ENCODE measurements around the gene AP5S1.
A peak's percentile ranks its signal among the peaks of the same experiment; 100 is the strongest.

AP5S1 gene

DNA sequence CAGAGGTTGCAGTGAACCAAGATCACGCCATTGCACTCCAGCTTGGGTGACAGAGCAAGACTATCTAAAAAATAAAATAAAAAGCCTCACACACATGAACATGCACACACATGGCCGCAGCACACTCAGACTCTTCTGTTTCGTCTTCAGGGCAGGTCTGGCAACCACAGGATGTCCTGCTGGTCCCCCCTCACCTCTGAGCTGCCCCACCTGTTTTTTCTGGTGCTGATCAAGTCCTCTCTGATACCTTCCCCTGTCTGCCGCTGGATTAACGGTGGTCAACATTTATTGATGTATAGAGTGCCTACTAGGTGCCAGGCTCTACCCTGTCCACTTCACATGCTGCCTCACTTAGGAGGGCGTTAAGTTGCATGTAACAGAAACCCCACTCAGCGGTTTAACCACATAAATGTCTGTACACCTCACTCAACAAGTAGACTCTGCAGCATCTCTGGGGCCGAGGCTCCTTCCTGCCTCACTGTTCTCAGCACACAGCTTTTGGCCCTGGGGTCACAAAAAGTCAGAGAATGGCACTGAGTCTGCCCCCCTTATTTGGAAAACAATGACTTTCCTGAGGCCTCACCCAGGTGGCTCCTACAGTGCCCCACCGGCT, 4.5 kb upstream of the AP5S1 start:
- Histone ChIP-seq H3K4me3 (ENCODE audit: low read depth in 1 of 2, low read length in 2 of 2) (no peak overlapping the region), H3K79me2 (ENCODE audit: insufficient read depth, low read length) (peaks cover 4% of the 10 kb centered on the region), H2AFZ (ENCODE audit: low read depth, low read length) (peak overlapping the region; percentile 40), H3K4me1 (ENCODE audit: insufficient read depth, low read length) (peaks cover 55% of the 10 kb centered on the region), H3K4me2 (ENCODE audit: insufficient read depth, low read length) (peak overlapping the region; percentile 16; the same call in 1 of the 2 replicates), H3K27ac (ENCODE audit: low read length) (peak overlapping the region; percentile 71), H3K36me3 (ENCODE audit: insufficient read depth, low read length) (no peaks in the 10 kb centered on the region), H3K27me3 (ENCODE audit: insufficient read depth, low read length, poor library complexity) (no peaks in the 10 kb centered on the region), H3K9me3 (ENCODE audit: insufficient read depth, low read length, severe bottlenecking) (no peaks in the 10 kb centered on the region), H4K20me1 (ENCODE audit: insufficient read depth, low read length) (no peaks in the 10 kb centered on the region), H3K9ac (ENCODE audit: low read depth, low read length) (peak overlapping the region; percentile 17)
- ATAC-seq (ENCODE audit: insufficient read depth, low read depth) (peak; percentile 22), DNase-seq (peak; percentile 70)
- TF ChIP-seq, protein P1, sequence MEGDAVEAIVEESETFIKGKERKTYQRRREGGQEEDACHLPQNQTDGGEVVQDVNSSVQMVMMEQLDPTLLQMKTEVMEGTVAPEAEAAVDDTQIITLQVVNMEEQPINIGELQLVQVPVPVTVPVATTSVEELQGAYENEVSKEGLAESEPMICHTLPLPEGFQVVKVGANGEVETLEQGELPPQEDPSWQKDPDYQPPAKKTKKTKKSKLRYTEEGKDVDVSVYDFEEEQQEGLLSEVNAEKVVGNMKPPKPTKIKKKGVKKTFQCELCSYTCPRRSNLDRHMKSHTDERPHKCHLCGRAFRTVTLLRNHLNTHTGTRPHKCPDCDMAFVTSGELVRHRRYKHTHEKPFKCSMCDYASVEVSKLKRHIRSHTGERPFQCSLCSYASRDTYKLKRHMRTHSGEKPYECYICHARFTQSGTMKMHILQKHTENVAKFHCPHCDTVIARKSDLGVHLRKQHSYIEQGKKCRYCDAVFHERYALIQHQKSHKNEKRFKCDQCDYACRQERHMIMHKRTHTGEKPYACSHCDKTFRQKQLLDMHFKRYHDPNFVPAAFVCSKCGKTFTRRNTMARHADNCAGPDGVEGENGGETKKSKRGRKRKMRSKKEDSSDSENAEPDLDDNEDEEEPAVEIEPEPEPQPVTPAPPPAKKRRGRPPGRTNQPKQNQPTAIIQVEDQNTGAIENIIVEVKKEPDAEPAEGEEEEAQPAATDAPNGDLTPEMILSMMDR (IDR thresholded peaks at IDR 0.05; ENCODE audit: borderline replicate concordance, extremely low read depth, low read length, poor library complexity, severe bottlenecking): no peak
- no peak for TF ChIP-seq EZH2 (IDR thresholded peaks at IDR 0.05; ENCODE audit: borderline replicate concordance, low read depth, low read length, severe bottlenecking)

DNA sequence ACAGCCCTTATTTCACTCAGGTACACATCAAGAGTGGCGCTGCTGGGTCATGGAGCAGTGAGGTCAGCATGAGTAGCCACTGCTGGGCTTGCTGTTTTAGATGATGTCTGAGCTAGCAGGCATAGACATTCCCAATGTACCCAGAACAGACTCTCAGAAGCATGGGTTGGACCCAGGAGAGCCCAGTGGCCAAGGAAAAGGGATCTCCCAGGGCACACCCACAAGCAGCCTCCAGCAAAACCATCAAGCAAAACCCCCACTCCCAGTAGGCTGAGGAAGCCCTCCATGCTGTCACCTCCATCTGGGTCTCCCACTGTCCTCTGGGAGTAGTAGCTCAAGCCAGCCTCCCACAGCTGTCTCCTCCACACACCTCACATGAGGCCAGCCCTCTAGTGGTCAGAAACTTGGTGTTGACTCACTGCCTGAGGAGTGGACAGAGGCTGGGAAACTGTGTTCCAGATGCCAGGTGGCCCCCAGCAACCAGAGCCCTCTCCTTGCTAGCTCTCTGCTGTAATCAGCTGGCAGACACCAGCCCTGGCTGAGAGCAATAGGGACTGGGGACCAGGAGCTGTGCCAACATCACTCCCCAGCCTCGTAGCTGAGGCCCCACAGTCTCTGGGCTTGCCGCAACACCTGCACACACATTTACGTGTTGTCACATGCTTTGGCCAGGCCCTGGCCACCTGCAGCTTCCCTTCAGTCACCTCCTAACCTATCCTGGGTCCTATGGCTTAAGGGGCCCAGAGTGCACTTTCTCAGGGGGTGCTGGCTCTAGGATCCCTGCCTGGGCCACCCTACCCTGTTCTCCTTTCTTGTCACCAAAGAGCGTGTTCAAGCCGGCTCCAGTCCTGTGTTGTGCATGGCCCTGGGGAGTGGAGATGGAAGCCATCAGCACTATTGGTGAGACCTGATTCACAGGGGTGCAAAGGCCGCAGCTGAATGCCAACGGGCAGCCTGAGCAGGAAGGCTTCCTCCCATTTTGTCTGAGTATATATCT, 1.9 kb upstream of the AP5S1 start:
- no peaks in the 10 kb centered on the region for H4K20me1 ChIP-seq (ENCODE audit: insufficient read depth, low read length)
- H3K79me2 ChIP-seq (ENCODE audit: insufficient read depth, low read length): peaks cover 18% of the 10 kb centered on the region
- ATAC-seq (ENCODE audit: insufficient read depth, low read depth): no peak
- H3K27me3 ChIP-seq (ENCODE audit: insufficient read depth, low read length, poor library complexity): no peaks in the 10 kb centered on the region
- no peaks in the 10 kb centered on the region for H3K9me3 ChIP-seq (ENCODE audit: insufficient read depth, low read length, severe bottlenecking)
- peak overlapping the region; percentile 7; the same call in 1 of the 2 replicates for H3K27ac ChIP-seq (ENCODE audit: low read length)
- H3K4me2 ChIP-seq (ENCODE audit: insufficient read depth, low read length): no peak overlapping the region
- TF ChIP-seq, protein P1 (IDR thresholded peaks at IDR 0.05; ENCODE audit: borderline replicate concordance, extremely low read depth, low read length, poor library complexity, severe bottlenecking): peak; percentile 51
- no peak for TF ChIP-seq EZH2 (IDR thresholded peaks at IDR 0.05; ENCODE audit: borderline replicate concordance, low read depth, low read length, severe bottlenecking)
- no peak overlapping the region for H2AFZ ChIP-seq (ENCODE audit: low read depth, low read length)
- H3K4me1 ChIP-seq (ENCODE audit: insufficient read depth, low read length): peaks cover 50% of the 10 kb centered on the region
- no peak for DNase-seq
- H3K4me3 ChIP-seq (ENCODE audit: low read depth in 1 of 2, low read length in 2 of 2): no peak overlapping the region
- 0 out of 2 replicates have a peak overlapping the region, but pooled peaks have one; percentile 80 for H3K9ac ChIP-seq (ENCODE audit: low read depth, low read length)
- H3K36me3 ChIP-seq (ENCODE audit: insufficient read depth, low read length): peaks cover 14% of the 10 kb centered on the region

DNA sequence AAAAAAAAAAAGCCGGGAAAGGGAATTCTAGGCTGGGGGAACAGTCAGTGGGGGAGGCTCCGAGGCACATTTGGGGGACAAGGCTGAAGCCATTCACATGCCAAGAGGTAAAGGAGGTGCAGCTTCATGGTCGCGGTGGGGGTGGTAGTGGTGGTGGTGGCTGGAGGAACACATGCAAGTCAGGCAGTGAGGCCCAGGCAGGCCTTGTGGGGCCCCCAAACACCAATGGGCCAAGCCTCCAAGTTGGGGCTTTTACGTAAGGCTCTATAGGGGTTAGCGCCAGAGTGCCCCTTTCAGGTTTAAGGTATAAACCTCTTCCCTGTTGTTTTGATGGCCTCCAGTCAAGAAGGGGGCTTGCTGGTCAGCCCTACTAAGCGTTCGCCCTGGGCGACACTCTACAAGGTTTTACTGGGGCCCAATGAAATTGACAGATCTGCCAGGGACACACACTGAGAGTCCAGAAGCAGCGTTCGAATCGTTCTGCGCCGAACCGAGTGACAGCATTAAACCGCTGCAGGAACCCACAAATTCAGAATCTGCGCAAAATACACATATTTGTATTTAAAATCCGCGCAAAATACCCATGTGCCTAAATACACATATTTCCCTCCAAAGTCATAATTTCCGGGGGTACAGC, 818 bp upstream of the AP5S1 start:
- H3K27ac ChIP-seq (ENCODE audit: low read length): peak overlapping the region; percentile 95
- no peak for DNase-seq
- H3K4me1 ChIP-seq (ENCODE audit: insufficient read depth, low read length): peaks cover 50% of the 10 kb centered on the region
- H2AFZ ChIP-seq (ENCODE audit: low read depth, low read length): peak overlapping the region; percentile 89
- H4K20me1 ChIP-seq (ENCODE audit: insufficient read depth, low read length): no peaks in the 10 kb centered on the region
- peak overlapping the region; percentile 43 to 77 for H3K4me3 ChIP-seq (ENCODE audit: low read depth in 1 of 2, low read length in 2 of 2)
- no peaks in the 10 kb centered on the region for H3K9me3 ChIP-seq (ENCODE audit: insufficient read depth, low read length, severe bottlenecking)
- ATAC-seq (ENCODE audit: insufficient read depth, low read depth): no peak
- peak overlapping the region; percentile 67 for H3K4me2 ChIP-seq (ENCODE audit: insufficient read depth, low read length)
- H3K27me3 ChIP-seq (ENCODE audit: insufficient read depth, low read length, poor library complexity): no peaks in the 10 kb centered on the region
- no peak for TF ChIP-seq EZH2 (IDR thresholded peaks at IDR 0.05; ENCODE audit: borderline replicate concordance, low read depth, low read length, severe bottlenecking)
- TF ChIP-seq, protein P1 (IDR thresholded peaks at IDR 0.05; ENCODE audit: borderline replicate concordance, extremely low read depth, low read length, poor library complexity, severe bottlenecking): no peak
- peaks cover 24% of the 10 kb centered on the region for H3K36me3 ChIP-seq (ENCODE audit: insufficient read depth, low read length)
- peaks cover 18% of the 10 kb centered on the region for H3K79me2 ChIP-seq (ENCODE audit: insufficient read depth, low read length)
- H3K9ac ChIP-seq (ENCODE audit: low read depth, low read length): peak overlapping the region; percentile 80

Data from DND-41 (cell line).